HG02798 (cell line): ENCODE data around the gene FAM200B.

Source experiments
- ATAC-seq: cut with Tn5 transposase; IDR thresholded peaks from one replicate; pipeline ENCODE4 v1.9.1; 2021; ENCODE audit warnings: mild to moderate bottlenecking; ENCODE audit not compliant: unreplicated experiment, poor library complexity

Gene FAM200B

GRCh38 chr4:15667006-15667405 is 14.6 kb upstream of the FAM200B start:
- no peak for ATAC-seq

DNA sequence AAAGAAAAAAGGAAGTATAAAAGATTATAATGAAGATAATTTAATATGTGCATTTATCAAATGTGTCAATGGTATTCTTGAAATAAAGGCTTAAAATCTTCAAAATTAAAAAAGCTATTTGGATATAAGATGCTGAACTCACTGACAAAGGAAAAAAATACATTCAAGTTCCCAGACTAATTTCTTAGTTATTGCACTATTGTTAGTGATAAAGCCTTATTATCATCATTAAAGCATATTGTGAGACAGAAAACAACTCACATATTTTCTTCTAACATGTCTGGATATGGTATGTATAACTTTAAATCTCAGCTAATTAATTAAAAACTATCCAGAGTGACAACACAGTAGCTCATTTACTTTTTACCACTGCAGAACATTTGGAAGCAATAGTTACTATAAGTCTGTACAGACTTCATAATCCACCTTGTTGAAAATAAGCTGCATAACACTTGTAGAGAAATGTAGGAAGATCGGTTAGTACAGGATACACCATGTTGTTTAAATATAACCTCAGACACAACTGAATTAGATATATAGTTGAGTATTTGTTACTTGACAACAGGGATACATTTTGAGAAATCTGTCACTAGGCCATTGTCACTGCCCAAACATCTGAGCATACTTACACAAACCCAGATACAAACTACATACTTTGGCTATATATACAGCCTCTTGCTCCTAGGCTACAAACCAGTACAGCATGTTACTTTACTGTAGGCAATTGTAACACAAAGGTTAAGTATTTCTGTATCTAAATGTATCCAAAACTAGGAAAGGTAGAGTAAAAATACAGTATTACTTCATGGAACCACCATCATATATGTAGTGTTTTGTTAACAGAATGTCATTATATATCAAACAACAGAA is 12.8 kb upstream of the FAM200B start:
- ATAC-seq: no peak

DNA sequence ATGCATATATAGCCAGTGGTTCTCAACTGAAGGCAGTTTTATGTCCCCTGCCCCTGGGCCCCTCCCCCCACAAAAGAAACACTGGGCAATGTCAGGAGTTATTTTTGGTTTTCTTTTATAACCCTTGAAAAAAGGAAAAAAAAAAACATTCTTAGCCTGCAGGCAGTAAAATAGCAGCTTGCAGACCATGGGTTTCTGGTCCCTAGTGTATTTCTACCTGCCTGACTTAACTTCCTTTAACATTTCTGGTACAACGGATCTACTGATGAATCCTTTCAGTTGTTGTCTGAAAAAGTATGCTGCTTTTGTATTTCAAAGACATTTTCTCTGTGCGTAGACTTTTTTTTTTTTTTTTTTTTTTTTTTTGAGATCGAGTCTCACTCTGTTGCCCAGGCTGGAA is 11.1 kb upstream of the FAM200B start:
- no peak for ATAC-seq

GRCh38 chr4:15672101-15672500 is 9.5 kb upstream of the FAM200B start:
- ATAC-seq: no peak

- ATAC-seq: no peak
These were observed 8.3 kb upstream of the FAM200B start for GRCh38 chr4:15673337-15673736.

- ATAC-seq: no peak
These were observed 7.6 kb upstream of the FAM200B start for GRCh38 chr4:15674046-15674445.

DNA sequence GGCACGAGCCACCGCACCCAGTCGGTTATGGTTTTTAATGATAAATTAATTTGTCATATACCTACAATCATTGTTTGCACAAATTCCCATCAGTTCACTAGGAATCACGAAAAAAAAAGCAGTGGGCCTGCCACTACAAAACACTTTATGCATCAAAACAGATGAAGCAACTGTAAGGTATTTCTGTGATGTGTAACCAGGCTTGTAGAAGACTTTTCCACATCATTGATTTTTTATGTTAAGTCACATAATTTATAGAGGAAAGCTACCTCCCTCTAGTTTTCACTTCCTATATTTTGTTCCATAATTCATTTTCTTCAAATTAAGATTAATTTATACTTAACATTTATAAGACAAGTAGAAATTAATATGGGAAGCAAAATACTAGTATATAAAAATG is 6.7 kb upstream of the FAM200B start:
- ATAC-seq: no peak

DNA sequence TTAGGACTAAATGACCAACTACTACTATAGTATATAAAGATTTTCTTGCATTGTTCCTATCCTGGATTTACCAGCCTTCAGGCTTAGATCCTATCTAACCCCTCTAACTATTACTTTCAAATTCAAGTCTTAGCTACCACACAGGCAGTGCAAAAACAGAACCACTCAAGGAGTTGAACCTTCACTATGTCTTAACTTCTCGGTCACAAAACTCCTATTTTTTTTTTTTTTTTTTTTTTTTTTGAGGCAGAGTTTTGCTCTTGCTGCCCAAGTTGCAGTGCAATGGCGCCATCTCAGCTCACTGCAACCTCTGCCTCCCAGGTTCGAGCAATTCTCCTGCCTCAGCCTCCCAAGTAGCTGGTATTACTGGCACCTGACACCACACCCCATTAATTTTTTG is 6.3 kb upstream of the FAM200B start:
- ATAC-seq: no peak

DNA sequence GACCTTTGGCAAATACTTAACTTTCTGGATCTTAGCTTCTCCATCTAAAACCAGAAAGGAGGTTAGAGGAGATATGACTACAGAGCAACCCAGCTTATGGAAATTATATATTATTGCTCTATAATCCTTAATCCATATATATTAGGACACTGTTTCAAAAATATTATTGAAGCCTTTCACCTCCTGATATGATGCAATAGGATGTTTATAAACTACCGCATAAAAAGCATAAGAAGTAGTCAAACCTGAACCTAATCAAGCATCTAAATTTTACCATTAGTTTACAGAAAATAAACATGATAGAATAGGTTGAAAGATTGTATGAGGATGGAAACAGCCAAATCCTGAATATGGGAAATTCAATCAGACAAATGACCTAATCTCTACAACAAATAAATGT is 5.6 kb upstream of the FAM200B start:
- no peak for ATAC-seq

DNA sequence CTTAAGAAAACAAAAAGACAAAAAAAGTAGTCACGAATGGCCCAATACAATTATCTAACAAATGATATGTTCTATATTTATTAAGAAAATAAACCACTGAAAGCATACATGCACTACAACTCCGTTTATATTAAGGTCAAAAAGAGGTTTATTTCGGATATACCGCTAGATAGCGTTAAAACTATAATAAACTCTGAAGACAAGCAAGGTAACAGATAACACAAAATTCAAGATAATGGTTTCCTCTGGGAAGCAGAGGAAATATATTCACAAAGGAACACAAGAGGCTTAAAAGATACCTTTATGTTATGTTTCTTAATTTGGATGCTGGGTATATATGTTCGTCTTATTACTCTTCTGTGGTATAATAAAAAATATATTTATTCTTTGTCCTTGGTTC is 4.7 kb upstream of the FAM200B start:
- no peak for ATAC-seq

- no peak for ATAC-seq
These were observed 4.1 kb upstream of the FAM200B start for GRCh38 chr4:15677507-15677988.

DNA sequence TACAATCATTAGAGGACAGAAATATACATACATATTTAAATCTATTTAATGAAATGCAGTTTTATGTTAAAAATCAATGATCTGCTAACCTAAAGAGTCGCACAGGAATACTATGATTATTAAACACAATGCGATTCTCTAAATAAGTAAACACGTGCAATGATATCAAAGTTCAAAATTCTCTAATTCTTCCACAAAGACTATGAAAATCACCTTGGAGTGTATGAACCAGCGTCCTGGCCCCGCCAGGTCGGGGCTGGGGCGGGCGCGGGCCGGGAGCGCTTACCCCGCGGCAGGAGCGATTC is 608 bp upstream of the FAM200B start:
- ATAC-seq: no peak

DNA sequence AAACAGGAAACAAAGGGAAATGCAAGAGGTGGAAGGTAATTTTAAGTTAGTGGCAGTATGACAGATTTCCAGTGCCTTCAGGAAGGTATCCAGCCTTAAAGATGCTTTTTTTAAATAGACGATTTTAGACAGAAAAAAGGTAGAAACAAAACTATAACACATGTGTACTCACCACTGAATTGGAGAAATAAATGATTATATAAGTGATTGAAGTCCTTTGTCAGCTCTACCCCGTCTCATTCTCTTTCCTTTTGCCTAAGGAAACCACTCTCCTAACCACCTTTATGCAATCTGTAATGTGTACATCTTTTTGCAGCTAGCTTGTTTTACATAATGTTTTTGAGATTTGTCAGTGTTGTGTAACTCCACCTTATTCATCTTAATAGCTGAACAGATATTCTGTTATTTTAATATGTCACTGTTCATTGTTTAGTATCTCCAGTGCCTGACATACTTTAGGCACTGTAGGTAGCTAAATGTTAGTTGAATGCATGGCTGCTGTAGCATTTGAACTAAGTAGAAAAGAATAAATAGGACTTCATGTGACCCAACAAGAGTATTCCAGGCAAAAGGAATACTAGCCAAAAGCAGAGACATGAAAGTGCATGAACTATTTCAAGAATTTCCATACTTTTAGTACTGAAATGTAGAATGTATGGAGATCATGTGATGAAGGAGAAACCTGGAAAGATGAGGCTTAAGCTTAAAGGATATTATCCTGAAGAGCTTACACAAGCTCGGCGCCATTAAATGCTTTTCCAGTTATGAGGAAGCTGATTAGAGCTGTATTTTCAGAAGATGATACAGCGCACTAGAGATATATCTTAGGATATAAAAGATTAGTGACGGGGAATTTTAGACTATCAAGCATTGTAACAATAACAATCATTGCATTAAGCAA is 865 bp downstream of the FAM200B start:
- no peak for ATAC-seq

DNA sequence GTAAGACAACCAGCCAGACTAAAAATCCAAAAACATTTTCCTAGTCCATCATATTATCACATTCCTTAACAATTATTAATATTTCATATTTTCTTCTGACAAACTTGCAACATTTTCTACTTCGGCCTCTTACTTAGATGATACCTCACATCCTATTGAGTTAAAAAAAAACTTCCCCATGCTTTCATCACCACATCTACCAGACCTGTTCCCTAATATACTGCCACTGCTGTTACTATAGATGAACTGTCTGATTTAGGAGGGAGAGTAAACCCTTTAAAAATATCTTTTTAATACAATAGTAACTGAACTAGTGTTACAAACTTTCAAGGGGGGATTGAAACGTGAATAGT is 1.5 kb downstream of the FAM200B start:
- ATAC-seq: no peak

DNA sequence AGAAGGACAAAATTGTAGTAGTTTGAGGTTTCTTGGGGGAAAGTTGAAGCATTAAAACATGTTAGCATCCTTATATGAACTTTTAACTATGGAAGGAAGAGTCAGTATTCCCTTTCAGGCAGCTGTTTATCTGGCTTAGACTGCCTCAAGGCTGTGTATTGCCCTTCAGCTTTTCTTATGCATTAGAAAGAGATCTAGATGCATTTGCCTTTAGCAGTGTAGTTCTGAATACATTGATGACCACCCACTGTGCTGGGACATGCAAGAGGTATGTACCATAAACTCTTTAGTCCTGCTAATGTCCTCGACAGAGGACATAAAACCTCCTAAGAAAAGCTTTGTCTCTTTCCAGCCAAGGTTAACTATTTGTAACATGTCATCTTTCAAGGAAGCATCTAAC is 2.9 kb downstream of the FAM200B start:
- no peak for ATAC-seq

DNA sequence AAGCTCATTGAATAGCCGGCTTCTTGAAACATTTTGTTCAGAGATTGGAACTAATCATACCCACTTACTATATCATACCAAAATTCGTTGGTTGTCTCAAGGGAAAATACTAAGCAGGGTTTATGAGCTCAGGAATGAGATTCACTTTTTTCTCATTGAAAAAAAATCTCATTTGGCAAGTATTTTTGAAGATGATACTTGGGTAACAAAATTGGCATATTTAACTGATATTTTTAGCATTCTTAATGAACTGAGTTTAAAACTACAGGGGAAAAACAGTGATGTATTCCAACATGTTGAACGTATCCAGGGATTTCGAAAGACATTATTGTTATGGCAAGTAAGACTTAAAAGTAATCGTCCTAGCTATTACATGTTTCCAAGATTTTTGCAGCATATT is 6.4 kb downstream of the FAM200B start:
- ATAC-seq: no peak

GRCh38 chr4:15689540-15689939 is 7.9 kb downstream of the FAM200B start:
- ATAC-seq: no peak

DNA sequence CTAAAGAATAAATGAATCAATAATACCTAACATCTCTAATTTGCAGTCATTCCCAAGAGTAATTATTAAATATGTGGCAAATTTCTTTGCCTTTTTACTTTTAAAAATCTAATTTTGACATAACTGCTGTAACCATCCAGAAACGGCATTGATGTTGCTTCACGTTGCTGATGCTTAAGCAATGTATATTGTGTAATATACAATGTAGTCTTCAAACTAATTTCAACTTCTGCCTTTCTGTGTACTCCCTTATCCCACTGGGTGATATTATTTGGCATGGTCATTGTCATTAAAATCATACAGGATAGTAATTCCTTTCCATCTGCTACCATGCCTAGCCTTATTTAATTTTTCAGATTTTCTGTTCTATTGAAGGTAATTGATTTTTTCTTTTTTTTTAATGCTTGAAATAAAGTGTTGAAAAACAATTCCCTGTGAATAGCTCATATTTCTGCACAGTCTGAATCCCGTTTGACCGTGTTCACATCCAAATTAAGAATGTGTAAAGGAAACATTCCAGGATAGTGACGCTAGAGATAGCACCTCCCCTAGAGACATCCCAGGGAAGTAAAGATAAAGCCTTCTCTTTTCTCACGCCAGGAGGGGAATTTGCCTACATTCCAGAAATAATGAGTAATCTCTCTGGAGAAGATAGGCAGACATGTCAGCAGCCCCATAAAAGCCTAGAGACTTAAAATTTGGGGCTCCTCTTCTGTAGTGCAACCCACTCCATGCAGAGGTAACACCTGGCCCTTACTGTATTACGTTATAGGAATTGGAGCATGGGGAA is 8.6 kb downstream of the FAM200B start:
- ATAC-seq: no peak

DNA sequence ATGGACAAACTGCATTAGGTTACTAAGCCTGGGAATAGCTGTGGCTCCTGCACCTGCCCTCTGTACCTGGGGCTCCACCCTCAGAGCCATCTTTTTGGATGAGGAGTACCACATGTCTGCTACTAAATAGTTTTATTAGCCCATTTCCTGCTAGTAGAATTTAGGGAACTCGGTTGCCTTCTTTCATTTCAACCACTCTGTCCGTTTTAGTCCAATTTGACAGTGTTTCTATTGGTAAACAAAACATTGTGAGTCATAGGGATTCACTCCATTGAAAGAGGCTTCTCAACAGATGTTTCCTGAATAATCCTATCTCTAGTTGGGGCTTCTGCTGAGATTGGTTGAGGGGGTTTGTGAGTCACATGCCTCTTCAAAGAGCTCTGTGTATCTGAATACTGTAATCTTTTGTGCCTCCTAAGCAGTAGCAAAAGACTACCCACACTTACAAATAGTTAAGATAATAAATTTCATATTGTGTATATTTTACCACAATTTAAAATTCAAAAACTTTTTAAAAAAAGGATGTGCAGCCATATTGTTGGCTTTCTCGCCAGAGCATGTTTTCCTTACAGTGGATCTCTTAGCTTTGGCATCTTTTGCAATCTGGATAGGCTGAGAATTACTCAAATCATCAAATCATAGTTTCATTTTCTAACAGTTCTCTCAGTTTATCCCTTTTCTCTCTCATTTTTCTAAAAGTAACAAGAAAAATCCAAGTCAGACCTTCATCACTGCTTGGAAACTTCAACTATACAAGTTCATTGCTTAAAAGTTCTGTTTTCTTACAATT is 9.9 kb downstream of the FAM200B start:
- ATAC-seq: no peak

DNA sequence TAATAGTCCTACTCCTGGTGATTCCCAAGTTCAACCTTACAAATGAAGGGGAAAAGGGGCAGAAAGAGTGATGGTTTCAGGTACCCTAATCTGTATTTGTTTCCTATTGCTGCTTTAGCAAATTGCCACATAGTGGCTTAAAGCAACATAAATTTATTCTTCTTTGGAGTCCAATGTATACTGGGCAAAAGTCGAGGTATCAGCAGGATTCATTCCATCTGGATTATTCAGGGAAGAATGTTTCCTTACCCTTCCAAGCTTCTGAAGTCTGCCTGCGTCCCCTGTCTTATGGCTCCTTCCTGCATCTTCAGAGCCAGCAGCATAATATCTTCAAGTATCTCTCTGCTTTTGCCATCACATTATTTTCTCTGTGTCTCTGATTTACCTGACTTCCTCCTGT is 11.0 kb downstream of the FAM200B start:
- no peak for ATAC-seq
